ENCODE measurements around the gene SLC37A3. TPM values are rescaled to one million over a fixed set of nuclear protein-coding genes. Genes with fewer than 3 reads are reported as not detected.
"Not testable (repeated sequence)": the region's sequence is repeated elsewhere in the genome, so short reads cannot be mapped to it uniquely, and the experiment has no call there.

The SLC37A3 gene
- total and polyA plus RNA-seq, 12 donors, result 16.3 to 33.4 (median 23.3) TPM

DNA sequence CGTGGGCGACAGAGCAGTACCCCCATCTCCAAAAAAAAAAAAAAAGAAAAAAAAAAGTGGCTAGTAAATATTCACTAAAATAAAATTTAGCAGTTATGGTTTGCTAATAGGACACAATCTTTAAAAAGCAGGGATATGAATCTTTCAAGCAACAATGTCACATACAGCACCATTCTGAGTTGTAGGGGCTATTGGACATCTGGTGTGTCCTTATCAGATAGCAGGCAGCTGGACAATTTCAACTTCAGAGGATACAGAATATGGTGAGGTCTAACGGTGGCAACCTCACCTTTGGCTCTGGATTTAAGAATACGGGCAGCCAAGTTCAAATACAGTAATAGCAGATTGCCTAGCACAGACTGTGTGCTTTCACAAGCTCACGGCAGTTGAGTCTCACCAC lies 51.1 kb downstream of the SLC37A3 start:
- Histone ChIP-seq H3K27ac (no peak overlapping the region), H3K27me3 (no peaks in the 10 kb centered on the region), H3K36me3 (replicated peaks in 1 of 2) (peaks cover 0 to 17% of the 10 kb centered on the region in 2 donors), H3K4me1 (replicated peaks in 1 of 2) (no peaks in the 10 kb centered on the region), H3K4me3 (no peak overlapping the region), H3K9me3 (replicated peaks in 1 of 3) (no peaks in the 10 kb centered on the region)
- WGBS, 4 donors, result 82 to 94% (median 92%) methylated on average over 5 of the region's 5 CpGs
- DNase-seq, result no peak
- TF ChIP-seq POLR2A (IDR thresholded peaks at IDR 0.05), result no peak
- TF ChIP-seq, protein P1, sequence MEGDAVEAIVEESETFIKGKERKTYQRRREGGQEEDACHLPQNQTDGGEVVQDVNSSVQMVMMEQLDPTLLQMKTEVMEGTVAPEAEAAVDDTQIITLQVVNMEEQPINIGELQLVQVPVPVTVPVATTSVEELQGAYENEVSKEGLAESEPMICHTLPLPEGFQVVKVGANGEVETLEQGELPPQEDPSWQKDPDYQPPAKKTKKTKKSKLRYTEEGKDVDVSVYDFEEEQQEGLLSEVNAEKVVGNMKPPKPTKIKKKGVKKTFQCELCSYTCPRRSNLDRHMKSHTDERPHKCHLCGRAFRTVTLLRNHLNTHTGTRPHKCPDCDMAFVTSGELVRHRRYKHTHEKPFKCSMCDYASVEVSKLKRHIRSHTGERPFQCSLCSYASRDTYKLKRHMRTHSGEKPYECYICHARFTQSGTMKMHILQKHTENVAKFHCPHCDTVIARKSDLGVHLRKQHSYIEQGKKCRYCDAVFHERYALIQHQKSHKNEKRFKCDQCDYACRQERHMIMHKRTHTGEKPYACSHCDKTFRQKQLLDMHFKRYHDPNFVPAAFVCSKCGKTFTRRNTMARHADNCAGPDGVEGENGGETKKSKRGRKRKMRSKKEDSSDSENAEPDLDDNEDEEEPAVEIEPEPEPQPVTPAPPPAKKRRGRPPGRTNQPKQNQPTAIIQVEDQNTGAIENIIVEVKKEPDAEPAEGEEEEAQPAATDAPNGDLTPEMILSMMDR (IDR thresholded peaks at IDR 0.05), result no peak
- intact Hi-C loops (cut with DNase I), result no loop called here

DNA sequence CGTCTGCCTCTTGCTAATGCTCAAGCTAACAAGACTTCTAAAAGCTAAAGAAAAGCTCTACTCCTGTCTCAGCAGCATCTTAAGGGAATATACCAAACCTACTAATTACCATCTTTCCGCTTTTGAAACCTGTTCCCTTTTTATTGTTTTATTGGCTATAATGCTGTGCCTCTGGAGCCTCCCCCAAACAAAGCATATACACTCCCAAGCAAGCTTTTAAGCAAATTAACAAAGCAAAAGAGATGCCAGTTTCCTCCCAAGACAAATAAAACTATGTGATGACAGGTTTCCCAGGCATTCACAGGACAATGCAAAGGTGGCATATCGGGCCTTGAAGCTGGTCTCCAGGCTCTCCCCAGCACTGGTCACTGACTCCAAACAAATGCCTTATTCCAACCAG lies 52.9 kb downstream of the SLC37A3 start:
- Histone ChIP-seq H3K27me3 (no peaks in the 10 kb centered on the region), H3K36me3 (replicated peaks in 1 of 2) (peaks cover 0 to 6% of the 10 kb centered on the region in 2 donors), H3K4me1 (replicated peaks in 1 of 2) (no peaks in the 10 kb centered on the region), H3K9me3 (replicated peaks in 1 of 3) (no peaks in the 10 kb centered on the region), H3K27ac (no peak overlapping the region), H3K4me3 (no peak overlapping the region)
- no peak for DNase-seq
- intact Hi-C loops (cut with DNase I), result no loop called here
- whole genome bisulfite sequencing, 4 donors, result 82 to 95% (median 92%) methylated on average over 3 of the region's 3 CpGs
- no peak for TF ChIP-seq POLR2A (IDR thresholded peaks at IDR 0.05)
- TF ChIP-seq, protein P1 (IDR thresholded peaks at IDR 0.05), result no peak

DNA sequence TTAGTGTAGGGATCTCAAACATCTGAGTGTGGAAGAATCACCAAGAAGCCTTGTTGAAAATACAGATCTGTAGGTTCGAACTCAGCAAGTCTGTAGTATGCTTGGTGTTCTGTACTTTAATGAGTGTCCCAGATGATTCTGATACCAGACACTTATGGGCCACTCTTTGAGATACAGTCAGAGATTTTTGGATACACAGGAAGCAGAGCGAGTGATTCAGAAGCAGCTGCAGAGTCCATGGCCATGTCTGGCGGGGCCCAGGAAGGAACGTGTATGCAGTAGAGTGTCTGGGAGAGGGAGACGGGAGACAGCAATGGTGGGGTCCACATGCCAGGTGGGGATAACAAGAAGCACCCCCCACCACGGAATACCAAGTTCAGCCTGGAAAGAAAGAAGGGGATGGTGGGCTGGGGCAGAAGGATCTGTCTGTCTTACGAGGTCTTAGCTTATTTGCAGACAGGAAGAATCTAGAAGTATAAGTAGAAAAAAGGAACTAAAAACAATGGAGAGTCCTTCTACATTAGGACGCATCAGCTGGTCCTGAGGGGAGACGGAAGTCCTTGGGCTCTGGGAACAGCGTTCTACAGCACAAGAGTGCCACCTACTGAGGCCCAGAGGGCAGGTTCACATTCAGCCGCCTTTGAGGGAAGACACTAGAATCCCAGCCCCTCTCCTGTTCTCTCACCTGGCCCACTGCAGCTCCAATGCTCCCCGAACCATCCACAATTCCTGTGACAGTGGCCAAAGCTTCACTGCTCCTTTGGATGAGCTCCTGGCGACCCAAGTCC lies 55.4 kb downstream of the SLC37A3 start:
- Histone ChIP-seq H3K27me3 (no peaks in the 10 kb centered on the region), H3K4me1 (replicated peaks in 1 of 2) (no peaks in the 10 kb centered on the region), H3K9me3 (replicated peaks in 1 of 3) (no peaks in the 10 kb centered on the region), H3K27ac (no peak overlapping the region), H3K36me3 (replicated peaks in 1 of 2) (no peaks in the 10 kb centered on the region), H3K4me3 (no peak overlapping the region)
- TF ChIP-seq, protein P1 (IDR thresholded peaks at IDR 0.05), result peak in 5 of 6 experiments; percentile 19 to 51 (median 39)
- no peak for TF ChIP-seq POLR2A (IDR thresholded peaks at IDR 0.05)
- intact Hi-C loops (cut with DNase I), result no loop called here
- WGBS, 4 donors, result 66 to 73% (median 71%) methylated on average over 13 of the region's 13 CpGs
- DNase-seq, result peak; percentile 22 to 73 (median 43)

DNA sequence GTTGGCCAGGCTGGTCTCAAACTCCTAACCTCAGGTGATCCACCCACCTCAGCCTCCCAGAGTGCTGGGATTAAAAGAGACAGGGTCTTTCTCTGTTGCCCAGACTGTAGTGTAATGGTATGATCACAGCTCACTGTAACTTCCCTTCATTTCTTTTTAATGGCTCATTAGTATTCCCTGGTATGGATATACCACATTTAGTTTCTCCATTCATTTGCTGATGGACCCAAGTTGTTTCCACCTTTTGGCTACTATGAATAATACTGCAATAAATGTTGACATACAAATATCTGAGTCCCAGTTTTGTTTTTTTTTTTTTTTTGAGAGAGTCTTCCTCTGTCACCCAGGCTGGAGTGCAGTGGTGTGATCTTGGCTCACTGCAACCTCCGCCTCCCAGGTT lies 59.4 kb downstream of the SLC37A3 start:
- DNase-seq; intact Hi-C loops (cut with DNase I); H3K9me3 ChIP-seq (replicated peaks in 1 of 3); H3K4me1 ChIP-seq (replicated peaks in 1 of 2); H3K4me3 ChIP-seq; H3K27me3 ChIP-seq; H3K27ac ChIP-seq: not testable (repeated sequence)
- WGBS, 4 donors, result 100% methylated on average over 1 of the region's 1 CpG
- peaks cover 0 to 13% of the 10 kb centered on the region in 2 donors for H3K36me3 ChIP-seq (replicated peaks in 1 of 2)
